NCI-H1930 (cell line): ENCODE measurements around the gene FUT6.

Experiments used
- DNase-seq, 2 experiments: peaks; one replicate each; lab custom pipeline; 2025; lab: John Stamatoyannopoulos, UW

The FUT6 gene

GRCh38 chr19:5827891-5828660, 11.4 kb downstream of the FUT6 start:
- peak; percentile 77 to 87 for DNase-seq

GRCh38 chr19:5827342-5827890, 12.1 kb downstream of the FUT6 start:
- no peak for DNase-seq

DNA sequence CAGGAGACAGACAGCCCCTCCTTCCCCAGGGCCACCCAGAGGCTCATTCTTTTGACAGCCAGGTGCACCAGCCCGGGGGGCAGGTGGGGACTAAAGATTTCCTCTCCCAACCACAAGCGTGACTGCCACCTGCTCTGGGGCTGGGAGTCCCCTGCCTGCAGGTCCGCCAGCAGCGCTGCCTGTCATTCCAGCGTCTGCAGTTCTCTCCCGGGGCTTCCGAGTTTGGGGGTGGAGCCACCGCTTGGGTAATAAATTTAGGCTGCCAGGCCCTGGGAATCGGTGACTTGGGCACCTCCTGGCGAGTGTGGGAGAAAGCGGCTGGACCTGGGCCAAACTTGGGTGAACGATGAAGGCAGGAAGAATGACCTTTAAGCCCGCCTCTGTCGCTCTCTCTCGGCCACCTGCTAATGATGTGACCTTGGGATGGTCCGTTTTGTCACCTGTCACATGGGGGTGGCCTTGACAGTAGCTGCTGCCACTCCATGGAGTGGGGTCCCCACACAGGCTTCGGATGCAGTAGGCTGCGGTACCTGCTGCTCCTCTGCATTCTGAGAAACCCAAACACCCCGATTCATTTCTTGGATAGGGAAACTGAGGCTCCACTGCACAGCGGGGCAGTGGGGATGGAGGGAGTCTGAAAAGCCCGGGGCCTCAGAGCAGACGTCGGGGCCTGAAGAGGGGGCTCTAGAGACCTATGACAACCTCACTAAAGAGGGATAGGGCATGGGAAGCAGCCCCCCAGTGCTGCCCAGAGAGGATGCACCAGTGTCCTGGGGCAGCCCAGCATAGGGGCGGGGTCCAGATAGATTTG, 12.8 kb downstream of the FUT6 start:
- peak in 1 of 2 experiments; percentile 11 for DNase-seq

- no peak for DNase-seq
Measured at GRCh38 chr19:5825178-5825577, 14.3 kb downstream of the FUT6 start.

- no peak for DNase-seq
Measured at GRCh38 chr19:5824751-5825150, 14.8 kb downstream of the FUT6 start.

- no peak for DNase-seq
Measured at GRCh38 chr19:5823579-5824281, 15.8 kb downstream of the FUT6 start.

GRCh38 chr19:5822181-5822844, 17.2 kb downstream of the FUT6 start:
- no peak for DNase-seq

GRCh38 chr19:5821521-5822180, 17.9 kb downstream of the FUT6 start:
- DNase-seq = no peak

DNA sequence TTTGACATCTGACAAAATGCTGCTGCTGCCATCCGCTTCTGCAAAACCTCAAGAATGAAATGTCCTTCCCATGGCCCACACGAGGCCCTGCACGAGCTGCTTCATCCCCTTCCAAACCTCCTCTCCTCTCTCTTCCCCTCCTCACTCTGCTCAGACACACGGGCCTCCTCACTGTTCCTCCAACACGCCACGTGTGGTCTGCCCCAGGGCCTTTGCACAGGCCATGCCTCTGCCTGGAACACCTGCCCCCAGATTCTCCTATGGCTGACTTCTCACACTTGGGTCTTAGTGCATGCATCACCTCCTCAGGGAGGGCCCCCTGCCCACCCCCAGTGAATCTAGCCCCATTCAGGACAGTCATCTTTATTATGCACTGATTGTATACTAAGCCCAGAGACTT, 18.7 kb downstream of the FUT6 start:
- no peak for DNase-seq

GRCh38 chr19:5818594-5818993, 20.9 kb downstream of the FUT6 start:
- DNase-seq = no peak

DNA sequence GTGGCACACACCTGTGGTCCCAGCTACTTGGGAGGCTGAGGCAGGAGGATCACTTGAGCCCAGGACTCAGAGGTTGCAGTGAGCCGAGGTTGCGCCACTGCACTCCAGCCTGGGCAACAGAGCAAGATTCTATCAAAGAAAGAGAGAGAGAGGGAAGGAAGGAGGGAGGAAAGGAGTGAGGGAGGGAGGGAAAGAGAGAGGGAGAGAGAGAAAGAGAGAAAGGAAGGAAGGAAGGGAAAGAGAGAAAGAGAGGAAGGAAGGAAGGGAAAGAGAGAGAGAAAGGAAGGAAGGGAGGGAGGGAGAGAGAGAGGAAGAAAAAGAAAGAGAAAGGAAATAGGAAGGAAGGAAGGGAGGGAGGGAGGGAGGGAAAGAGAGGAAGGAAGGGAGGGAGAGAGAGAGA, 22.3 kb downstream of the FUT6 start:
- no peak for DNase-seq

- DNase-seq = no peak
Measured at GRCh38 chr19:5814852-5815246, 24.7 kb downstream of the FUT6 start.

DNA sequence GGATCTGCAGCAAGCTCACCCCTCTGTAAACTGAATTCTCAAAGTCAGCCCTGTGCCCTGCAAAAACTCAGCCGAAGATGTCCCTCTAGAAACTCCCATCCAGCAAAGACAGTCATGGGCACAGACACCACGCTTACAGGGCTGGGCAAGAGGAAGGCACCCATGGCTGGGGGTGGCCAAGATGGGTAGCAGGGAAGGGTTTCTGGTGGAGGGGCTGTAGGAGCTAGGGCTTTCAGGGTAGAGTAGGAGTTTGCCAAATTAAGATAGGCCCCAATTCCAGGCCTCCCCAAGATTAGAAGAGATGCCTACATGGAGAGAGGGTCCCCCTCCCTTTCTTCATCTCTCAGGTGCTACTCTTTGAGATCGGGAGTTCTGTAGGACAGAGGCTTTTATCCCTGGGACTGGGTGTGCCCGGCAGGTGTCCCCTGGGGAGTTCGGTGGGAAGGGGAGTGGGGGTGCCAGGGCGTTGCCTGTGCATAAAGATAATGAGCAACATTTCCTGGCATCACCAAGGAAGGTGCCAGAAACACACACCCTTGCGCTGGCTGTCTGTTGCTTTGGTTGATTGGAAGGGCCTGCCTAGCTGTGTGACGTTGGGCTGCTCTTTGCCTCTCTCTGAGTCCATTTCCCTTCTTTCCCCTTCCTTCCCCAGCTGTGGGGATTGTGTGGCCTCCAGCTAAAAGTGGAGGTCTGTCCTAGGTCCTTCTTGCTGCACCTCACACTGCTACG, 25.2 kb downstream of the FUT6 start:
- DNase-seq = no peak

GRCh38 chr19:5811117-5811516, 28.4 kb downstream of the FUT6 start:
- DNase-seq = no peak

- DNase-seq = no peak
Measured at GRCh38 chr19:5809469-5809868, 30.0 kb downstream of the FUT6 start.

DNA sequence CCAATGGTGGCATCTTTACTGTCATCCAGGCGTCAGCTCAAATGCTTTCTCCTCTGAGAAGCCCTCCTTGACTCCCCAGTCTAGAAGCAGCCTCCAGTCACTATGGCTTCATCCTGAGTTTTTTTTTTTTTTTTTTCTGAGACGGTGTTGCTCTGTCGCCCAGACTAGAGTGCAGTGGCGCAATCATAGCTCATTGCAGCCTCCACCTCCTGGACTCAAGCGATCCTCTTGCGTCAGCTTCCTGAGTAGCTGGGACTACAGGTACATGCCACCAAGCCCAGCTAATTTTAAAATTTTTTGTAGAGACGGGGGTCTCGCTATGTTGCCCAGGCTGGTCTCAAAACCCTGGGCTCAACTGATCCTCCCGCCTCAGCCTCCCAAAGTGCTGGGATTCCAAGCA, 30.4 kb downstream of the FUT6 start:
- DNase-seq = no peak

GRCh38 chr19:5808120-5808816, 31.2 kb downstream of the FUT6 start:
- no peak for DNase-seq

DNA sequence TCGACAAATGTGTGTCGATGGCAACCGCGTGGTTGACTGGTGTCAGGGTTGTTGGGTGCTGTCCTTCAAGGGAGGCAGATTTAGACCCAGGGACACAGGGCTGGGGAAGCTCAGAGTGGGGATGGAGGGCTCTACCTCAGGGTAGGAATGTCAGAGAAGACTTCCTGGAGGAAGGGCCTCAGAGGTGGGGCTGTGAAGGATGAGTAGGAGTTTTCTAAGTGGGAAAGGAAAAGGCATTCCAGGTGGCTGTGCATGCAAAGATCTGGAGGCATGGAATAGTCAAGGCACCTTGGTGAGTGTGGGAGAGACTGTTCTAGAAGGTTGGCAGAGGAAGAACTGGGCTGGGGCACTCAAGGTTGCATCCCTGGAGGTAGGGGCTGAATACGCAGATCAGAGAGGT, 32.6 kb downstream of the FUT6 start:
- DNase-seq = no peak

GRCh38 chr19:5806133-5806489, 33.4 kb downstream of the FUT6 start:
- no peak for DNase-seq

GRCh38 chr19:5805462-5806132, 33.9 kb downstream of the FUT6 start:
- DNase-seq = peak; percentile 60 to 78
